Measurements from ENCODE around the gene ITFG2. TPM values are rescaled to one million over a fixed set of nuclear protein-coding genes. Genes with fewer than 3 reads are reported as not detected.
A peak's percentile ranks its signal among the peaks of the same experiment; 100 is the strongest.

The ITFG2 gene
- total and polyA plus RNA-seq, 10 of the 15 experiments (the other 5 are each of a cell fraction or from before 2014, with no cell fraction given) = 21.2 to 39.5 (median 25.9) TPM

DNA sequence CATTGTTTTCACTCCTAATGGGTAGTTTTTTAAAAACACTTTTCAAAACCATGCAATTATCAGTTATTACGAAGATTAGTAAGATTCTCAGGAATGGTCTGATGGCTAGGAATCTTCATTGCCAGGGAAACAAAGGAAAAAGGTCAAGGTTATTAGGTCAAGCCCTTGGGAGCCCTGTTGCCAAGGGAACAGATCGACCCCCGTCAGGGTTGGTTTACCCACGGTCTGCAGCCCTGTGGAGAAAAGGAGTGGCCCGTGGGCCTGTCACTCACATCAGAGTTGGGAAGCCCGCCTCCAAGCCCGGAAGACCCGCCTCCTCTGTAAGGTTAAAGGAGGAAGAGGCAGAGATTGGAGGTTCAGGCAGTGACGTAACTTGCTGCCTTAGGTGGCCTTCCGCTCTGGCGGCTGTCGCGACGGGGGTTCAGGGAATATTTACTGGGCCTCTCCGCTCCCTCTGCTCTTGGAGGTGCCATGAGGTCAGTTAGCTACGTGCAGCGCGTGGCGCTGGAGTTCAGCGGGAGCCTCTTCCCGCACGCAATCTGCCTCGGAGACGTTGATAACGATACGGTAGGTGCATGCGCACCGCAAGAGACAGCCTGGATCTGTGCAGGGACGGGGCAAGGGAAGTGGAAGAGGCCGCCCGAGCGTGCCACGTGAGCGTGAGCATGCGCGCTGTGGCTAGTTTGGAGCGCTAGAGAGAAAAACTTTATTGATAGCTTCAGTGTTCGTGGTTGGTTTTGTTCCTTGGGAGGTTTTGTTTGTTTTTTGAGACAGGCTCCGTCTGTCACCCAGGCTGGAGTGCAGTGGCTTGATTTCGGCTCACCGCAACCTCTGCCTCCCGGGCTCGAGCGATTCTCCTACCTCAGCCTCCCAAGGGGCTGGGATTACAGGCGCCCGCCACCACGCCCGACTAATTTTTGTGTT, at the start of gene ITFG2 (continued):
- no peak for TF ChIP-seq ZNF24 (IDR thresholded peaks at IDR 0.05)
- TF ChIP-seq ZBTB33 (IDR thresholded peaks at IDR 0.05) = no peak
- 0 out of 2 replicates have a peak, but pooled peaks have one; percentile 28 for TF ChIP-seq SREBF1 (IDR thresholded peaks at IDR 0.05; ENCODE audit: low read length)
- TF ChIP-seq ZNF622 (IDR thresholded peaks at IDR 0.05) = no peak
- no peak for TF ChIP-seq CBX5 (IDR thresholded peaks at IDR 0.05; ENCODE audit: low read depth)
- TF ChIP-seq, protein P1, sequence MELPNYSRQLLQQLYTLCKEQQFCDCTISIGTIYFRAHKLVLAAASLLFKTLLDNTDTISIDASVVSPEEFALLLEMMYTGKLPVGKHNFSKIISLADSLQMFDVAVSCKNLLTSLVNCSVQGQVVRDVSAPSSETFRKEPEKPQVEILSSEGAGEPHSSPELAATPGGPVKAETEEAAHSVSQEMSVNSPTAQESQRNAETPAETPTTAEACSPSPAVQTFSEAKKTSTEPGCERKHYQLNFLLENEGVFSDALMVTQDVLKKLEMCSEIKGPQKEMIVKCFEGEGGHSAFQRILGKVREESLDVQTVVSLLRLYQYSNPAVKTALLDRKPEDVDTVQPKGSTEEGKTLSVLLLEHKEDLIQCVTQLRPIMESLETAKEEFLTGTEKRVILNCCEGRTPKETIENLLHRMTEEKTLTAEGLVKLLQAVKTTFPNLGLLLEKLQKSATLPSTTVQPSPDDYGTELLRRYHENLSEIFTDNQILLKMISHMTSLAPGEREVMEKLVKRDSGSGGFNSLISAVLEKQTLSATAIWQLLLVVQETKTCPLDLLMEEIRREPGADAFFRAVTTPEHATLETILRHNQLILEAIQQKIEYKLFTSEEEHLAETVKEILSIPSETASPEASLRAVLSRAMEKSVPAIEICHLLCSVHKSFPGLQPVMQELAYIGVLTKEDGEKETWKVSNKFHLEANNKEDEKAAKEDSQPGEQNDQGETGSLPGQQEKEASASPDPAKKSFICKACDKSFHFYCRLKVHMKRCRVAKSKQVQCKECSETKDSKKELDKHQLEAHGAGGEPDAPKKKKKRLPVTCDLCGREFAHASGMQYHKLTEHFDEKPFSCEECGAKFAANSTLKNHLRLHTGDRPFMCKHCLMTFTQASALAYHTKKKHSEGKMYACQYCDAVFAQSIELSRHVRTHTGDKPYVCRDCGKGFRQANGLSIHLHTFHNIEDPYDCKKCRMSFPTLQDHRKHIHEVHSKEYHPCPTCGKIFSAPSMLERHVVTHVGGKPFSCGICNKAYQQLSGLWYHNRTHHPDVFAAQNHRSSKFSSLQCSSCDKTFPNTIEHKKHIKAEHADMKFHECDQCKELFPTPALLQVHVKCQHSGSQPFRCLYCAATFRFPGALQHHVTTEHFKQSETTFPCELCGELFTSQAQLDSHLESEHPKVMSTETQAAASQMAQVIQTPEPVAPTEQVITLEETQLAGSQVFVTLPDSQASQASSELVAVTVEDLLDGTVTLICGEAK (IDR thresholded peaks at IDR 0.05; ENCODE audit: borderline replicate concordance) = peak; percentile 100
- TF ChIP-seq TAF1 (IDR thresholded peaks at IDR 0.05; ENCODE audit: borderline replicate concordance, low read depth, low read length) = peak; percentile 91
- no peak for TF ChIP-seq IRF5 (IDR thresholded peaks at IDR 0.05; ENCODE audit: borderline replicate concordance)
- TF ChIP-seq HCFC1 (IDR thresholded peaks at IDR 0.05; ENCODE audit: low read length) = peak; percentile 54
- peak; percentile 99 for TF ChIP-seq POLR2AphosphoS5 (IDR thresholded peaks at IDR 0.05; ENCODE audit: low read length)
- TF ChIP-seq, protein P2, sequence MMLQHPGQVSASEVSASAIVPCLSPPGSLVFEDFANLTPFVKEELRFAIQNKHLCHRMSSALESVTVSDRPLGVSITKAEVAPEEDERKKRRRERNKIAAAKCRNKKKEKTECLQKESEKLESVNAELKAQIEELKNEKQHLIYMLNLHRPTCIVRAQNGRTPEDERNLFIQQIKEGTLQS (IDR thresholded peaks at IDR 0.05; ENCODE audit: borderline replicate concordance, extremely low read depth, low read depth, low read length) = peak; percentile 85
- peak; percentile 78; the same call in 1 of the 2 replicates for TF ChIP-seq ZNF384 (IDR thresholded peaks at IDR 0.05; ENCODE audit: borderline replicate concordance, low read depth, low read length)
- peak; percentile 43; the same call in 1 of the 2 replicates for TF ChIP-seq E2F4 (IDR thresholded peaks at IDR 0.05; ENCODE audit: low read depth, low read length)
- peak; percentile 91 for TF ChIP-seq NRF1 (conservative IDR thresholded peaks at IDR 0.05; ENCODE audit: low read depth, low read length)
- peak; percentile 68 for TF ChIP-seq CREM (IDR thresholded peaks at IDR 0.05; ENCODE audit: low read depth)
- TF ChIP-seq CEBPZ (IDR thresholded peaks at IDR 0.05; ENCODE audit: low read depth, low read length) = peak; percentile 85

All from GM12878 (cell line).